GM21723 (cell line): Measurements from ENCODE around the gene RBM6.
"Not testable (repeated sequence)": the region's sequence is repeated elsewhere in the genome, so short reads cannot be mapped to it uniquely, and the experiment has no call there.

Source experiments
- ATAC-seq: cut with Tn5 transposase; IDR thresholded peaks from one replicate; pipeline ENCODE4 v1.9.1; 2021; ENCODE audit warnings: mild to moderate bottlenecking, moderate library complexity; ENCODE audit not compliant: unreplicated experiment

The RBM6 gene

DNA sequence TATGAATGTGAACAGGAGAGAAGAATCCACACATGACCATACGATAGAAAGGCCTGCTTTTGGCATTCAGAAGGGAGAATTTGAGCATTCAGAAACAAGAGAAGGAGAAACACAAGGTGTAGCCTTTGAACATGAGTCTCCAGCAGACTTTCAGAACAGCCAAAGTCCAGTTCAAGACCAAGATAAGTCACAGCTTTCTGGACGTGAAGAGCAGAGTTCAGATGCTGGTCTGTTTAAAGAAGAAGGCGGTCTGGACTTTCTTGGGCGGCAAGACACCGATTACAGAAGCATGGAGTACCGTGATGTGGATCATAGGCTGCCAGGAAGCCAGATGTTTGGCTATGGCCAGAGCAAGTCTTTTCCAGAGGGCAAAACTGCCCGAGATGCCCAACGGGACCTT is 28.4 kb downstream of the RBM6 start:
- ATAC-seq: no peak

DNA sequence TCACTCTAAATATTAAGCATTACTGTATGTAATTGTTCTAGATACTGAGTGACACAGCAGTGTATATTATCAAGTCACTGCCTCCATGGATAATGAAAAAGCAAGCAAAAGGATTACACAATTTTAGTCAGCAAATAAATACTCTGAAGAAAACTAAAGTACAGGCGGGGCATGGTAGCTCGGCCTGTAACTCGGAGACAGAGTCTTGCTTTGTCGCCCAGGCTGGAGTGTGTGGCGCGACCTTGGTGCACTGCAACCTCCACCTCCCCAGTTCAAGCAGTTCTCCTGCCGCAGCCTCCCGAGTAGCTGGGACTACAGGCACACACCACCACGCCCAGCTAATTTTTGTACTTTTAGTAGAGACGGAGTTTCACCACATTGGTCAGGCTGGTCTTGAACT is 32.7 kb downstream of the RBM6 start:
- ATAC-seq: no peak

DNA sequence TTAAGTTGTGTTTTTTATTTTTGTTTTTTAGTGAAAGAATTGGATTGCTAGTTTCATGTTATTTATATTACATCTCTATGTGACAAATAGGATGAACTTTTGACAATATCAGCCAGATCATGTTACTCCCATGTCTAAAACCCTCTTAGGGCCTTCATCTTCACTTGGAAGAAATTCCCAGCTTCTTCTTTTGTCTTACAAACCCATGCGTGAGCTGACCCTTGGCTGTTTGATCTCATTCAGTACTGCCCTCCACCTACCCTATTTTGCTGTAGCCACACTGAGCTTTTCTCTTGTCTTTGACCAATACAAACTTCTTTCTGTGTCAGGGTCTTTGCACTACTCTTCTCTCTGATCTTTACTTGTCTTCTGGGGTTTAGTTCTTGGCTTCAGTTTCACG is 37.0 kb downstream of the RBM6 start:
- no peak for ATAC-seq

DNA sequence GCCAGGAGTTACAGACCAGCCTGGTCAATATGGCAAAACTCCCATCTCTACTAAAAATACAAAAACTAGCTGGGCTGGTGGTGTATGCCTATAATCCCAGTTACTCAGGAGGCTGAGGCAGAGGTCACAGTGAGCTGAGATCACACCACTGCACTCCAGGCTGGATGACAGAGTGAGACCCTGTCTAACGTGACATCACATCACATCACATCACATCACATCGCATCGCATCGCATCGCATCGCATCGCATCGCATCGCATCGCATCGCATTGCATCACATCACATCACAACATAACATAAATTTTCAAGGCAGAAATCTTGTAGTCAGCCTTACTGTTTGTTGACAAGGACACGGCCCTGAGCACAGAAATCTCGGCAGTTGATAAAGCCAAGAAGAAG is 44.4 kb downstream of the RBM6 start:
- no peak for ATAC-seq

DNA sequence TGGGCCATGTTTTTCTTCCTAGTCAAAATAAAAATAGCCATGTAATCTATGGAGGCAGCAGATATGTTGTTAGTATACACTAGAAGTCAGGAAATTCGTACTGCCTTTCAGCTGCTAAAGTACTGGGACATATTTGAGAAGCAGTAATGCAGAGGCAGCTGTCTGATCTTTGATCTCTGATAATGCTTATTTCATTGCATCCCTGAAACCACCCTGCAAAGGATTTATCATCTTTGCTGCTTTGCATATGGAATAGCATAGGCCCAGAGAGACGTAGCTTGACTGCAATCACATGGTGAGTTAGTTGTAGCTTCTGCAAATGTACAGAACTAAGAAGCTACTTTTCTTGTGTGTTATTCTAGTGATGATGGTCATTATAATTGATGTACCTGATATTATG is 52.4 kb downstream of the RBM6 start:
- ATAC-seq: no peak

DNA sequence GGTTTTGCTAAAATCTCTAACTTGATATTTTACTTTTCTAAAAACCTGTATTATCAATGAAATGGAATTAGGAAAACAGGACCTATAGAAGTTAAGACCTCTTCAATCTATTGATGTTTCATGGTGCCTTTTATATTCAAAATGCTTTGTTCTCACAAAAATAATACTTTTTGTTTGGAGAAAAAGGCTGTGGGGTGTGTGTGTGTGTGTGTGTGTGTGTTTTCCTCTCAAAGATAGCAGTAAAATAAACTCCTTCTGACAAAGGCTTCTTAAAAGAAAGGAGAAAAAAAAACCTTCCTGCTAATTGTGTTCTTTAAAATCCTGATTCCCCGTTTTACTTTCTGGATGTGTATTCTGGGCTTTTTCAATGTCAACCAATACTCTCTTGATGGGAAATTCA is 54.5 kb downstream of the RBM6 start:
- no peak for ATAC-seq

DNA sequence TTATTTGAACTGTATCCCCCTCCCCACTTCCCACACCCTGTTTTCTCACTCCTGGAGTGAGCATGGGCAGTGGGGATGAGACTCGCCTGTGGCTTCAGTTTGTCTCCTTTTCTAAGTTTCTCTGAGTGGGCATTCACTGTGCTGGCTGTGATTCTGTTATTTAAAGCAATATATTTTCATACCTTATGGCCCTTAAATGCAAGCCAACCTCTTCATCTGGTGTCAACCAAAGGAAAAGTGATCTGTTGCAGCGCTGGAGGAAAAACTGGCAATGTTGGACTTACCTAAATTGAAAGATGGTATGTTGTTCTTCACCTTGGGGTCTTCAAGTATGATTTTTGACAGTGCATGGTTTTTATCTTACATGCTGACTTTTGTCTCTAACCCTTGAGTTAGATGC is 56.1 kb downstream of the RBM6 start:
- ATAC-seq: no peak

DNA sequence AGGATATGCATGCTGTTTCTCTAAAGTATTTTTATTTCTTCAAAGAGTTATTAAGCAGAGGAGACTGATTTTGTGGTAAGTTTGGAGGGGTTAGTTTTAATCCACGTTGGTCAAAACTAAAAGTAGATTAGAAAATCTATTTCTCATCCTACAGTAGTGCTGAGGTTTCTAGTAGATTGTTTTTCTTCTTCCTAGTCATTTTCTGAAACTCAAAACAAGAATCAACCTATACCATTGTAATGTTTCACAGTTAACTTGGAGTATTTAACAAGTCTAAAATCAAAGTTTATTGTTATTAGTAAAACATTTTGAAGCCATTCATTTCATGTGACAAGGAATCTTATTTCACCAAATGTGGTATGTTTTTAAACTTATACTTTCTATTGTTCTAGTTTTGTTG is 57.9 kb downstream of the RBM6 start:
- no peak for ATAC-seq

DNA sequence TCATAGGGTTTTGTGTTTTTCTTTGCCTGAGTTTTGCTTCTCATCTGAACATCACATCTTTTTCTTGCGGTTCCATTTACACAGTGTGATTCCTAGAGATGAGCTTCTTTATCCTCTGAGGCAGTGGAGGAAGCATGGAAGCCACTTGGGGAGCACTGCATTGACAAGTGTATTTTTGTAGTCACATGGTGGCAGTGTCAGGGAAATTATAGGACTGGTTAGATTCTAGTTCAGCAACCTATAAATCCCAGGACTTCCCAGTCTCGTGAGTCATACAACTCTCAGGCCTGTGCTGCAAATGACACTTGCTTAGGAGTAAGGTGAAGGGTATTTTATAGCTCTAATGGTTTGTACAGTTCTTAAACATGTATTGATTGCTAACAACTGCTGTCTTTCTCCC is 58.4 kb downstream of the RBM6 start:
- no peak for ATAC-seq

DNA sequence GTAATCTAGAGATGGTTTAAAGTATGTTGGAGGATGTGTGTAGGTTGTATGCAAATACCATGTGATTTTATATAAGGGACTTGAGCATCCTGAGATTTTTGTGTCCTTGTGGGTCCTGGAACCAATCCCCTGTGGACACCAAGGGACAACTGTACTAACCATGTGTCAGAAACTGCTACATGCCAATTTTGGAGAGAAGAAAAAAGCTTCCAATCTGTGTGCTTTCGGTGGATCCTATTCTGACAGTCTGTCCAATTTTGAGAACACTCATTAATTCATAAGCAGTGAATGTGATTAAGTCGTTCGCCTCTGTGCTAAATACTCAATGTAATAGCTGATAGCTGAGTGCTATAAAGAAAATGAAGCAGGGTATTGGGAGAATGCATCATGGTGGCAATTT is 61.6 kb downstream of the RBM6 start:
- ATAC-seq: no peak

DNA sequence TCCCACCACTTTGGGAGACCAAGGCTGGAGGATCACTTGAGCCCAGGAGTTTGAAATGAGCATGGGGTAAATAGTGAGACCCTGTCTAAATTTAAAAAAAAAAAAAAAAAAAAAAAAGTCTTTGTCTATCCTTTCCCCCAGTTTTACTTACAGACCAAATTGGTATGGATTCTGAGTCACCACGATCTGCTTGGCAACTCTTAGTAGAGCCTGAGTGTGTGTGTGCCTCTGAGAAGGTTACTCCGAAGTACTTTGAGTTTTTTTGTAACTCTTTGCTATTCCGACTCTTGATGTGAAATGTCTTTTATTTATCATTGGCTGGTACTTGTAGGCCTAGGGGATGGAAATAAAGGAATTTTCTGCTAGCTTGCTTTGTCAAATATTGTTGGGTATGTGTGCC is 63.3 kb downstream of the RBM6 start:
- no peak for ATAC-seq

DNA sequence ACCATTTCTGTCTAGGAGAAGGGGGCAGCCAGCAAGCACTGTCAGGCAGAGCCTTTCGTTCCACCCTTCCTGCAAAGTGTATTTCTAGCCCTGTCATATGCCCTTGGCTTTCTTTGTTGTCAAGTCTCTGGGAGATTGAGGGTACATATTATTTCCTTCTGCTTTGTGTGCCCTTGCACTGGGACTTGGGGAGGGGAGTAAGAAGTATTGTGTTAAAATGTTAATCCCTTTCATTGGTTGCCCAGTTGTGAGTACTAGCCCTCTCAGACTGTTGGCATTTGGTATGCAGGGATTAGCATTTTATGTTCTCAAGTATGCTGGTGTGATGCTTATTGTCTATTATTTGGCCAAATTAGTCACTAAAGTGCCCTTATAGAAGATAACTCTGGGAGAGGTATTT is 63.9 kb downstream of the RBM6 start:
- no peak for ATAC-seq

DNA sequence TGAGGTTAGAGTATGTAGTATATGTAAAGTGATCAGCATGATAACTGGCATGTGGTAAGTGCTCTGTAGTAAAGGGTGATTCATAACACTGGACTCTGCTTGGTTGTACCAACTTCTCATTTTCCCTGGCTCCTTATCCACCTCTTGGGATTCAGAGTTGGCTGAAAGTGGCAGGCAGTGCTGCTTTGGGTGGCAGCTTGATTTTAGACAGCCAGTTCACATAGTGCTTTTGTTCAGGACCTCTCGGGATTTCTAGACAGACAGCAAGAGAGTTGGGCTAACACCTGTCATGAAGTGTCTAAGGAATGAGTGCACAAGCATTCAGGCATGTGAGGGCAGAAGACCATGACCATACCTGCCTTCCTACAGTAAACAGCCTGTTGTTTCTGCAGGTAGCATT is 69.0 kb downstream of the RBM6 start:
- ATAC-seq: no peak

DNA sequence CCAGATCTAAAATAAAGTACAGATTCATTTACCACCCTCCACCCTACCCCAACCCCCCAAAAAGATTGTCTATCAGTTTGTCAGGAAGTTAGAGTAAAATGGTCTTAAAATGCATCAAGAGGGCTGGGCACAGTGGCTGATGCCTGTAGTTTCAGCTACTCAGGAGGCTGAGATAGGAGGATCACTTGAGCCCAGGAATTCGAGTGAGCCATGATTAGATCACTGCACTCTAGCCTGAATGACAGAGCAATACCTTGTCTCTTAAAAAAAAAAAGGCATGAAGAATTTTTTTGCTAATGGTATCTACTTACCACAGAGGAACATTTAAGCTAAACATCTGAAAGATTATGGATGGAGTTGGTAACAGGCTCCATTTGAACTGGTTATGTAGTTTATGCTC is 71.0 kb downstream of the RBM6 start:
- no peak for ATAC-seq

DNA sequence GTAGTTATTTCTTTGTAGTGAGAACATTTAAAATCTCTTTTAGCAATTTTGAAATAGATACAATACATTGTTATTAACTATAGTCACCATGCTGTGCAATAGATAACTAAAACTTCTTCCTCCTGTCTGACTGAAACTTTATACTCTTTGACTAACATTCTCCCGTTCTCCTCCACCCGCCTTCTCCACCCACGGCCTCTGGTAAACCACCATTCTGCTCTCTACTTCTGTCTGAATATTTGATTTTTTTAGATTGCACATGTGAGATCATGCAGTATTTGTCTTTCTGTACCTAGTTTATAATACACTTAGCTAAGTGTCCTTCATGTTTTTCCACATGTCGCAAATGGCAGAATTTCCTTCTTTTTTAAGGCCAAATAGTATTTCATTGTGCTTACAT is 76.0 kb downstream of the RBM6 start:
- ATAC-seq: no peak

DNA sequence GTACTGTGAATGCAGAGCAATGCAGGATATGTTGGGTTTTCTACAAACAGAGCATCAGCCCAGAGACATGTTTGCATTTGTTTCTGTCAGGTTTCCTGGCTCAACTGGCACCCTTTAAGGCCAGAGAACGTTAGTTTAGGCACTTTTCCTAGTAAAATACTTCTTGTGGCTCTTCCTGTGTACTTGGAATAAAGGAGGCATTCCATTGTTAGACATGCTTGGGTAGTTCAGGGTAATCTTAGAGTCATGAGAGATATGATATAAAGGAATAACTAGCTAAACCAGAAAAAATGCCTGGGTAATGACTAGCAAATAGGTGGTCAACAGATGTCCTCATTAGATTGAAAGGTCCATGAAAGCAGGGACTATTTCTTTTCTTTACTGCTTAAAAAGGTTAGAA is 88.4 kb downstream of the RBM6 start:
- no peak for ATAC-seq

DNA sequence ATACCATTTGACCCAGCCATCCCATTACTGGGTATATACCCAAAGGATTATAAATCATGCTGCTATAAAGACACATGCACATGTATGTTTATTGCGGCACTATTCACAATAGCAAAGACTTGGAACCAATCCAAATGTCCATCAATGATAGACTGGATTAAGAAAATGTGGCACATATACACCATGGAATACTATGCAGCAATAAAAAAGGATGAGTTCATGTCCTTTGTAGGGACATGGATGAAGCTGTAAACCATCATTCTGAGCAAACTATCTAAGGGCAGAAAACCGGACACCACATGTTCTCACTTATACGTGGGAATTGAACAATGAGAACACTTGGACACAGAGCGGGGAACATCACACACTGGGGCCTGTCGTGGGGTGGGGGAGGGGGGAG is 91.3 kb downstream of the RBM6 start:
- ATAC-seq: not testable (repeated sequence)

DNA sequence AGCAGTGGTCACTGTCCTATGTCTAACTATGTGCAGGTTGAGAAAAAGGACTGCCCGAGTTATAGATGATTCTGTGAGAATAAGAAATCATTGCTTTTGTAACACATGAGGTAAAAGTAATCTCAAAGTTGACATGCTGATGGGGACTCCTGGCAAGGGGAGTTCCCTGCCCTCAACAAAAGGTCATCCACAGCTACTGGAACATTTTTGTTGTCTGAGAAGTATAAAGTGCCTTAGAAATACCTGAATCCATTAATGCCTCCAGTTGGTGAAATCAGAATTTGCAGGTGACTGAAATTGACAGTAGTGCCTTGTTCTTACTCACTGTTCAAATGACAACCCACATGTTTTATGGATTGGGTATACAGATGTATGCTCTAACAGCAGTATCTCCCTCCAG is 105.0 kb downstream of the RBM6 start:
- no peak for ATAC-seq

DNA sequence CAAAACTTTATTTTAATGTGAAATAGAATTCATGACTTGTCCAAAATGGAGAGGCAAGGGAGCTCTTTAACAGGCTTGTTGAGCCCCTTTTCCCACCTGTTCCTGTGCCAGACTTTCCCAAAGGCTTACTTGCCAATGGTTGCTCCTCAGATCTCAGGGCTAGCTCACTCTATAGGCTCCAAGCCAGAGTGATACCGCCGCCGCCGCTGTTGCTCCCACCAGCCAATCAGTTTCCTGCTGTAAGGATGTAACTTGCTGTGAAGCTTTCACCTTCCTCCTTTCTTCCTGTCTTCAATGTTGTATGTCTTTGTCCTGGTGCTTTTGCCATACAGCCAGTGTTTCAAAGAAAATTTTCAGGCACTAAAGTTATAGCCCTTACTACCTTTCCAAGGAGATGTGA is 107.5 kb downstream of the RBM6 start:
- ATAC-seq: no peak

DNA sequence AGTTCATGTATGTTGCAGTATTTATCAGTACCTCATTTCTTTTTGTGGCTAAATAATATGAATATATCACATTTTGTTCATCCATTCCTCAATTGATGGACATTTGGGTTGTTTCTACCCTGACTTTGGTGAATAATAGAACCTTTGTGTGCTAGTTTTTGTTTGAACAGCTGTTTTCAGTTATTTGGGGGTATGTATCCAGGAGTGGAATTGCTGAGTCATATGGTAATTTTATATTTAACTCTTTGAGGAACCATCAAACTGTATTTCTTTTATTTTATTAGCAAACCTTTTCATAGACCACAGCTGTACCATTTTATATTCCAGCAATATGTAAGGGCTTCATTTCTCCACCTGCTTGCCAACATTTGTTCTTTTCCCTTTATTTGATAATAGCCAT is 110.4 kb downstream of the RBM6 start:
- ATAC-seq: no peak

DNA sequence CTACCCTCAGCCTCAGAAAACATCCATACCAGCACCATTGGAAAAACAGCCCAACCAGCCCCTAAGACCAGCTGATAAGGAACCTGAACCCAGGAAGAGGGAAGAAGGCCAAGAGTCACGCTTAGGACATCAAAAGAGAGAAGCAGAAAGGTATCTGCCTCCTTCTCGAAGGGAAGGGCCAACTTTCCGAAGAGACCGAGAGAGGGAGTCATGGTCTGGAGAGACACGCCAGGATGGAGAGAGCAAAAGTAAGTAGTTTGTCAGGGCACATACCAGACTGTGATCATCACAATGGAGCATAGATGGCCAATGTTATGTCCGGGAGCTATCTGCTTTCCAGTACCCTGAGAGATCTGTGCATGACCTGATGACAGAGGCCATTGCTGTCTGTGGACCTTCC is 117.8 kb downstream of the RBM6 start:
- no peak for ATAC-seq

DNA sequence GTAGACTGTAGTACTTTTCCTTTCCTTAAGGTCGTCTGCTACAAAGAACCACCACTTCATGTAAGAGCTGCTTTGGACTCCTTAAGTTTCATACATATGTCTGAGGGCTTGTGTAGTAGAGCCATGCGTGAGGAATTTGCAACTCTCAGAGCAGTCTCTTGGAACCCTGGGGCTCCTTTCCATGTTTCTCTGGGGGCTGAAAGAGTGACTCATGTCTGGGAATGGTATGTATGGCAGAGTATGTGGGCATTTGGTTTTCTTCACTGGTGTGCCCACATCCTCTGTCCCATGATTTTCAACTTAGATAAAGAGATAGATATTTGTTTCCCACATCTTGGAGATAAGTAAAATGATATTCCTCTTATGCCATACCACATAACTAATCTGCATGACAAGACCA is 128.2 kb downstream of the RBM6 start:
- no peak for ATAC-seq

DNA sequence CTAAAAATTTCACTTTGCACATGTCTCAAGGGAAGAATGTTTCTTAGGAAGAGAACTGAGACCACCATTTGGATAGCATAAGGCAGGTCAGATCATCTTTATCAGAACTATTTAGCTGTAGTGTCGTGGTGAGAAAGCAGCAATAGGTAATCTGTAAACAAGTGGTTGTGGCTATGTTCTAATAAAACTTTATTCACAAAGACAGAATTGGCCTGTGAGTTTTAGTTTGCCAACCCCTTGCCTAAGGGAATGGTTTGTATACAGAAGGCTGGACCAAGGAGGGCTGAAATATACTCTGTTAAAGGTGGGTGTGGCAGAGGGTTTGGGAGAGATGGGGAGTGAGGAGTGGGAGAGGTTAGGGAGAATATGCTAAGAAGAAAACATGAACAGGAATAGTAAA is 138.1 kb downstream of the RBM6 start:
- no peak for ATAC-seq

DNA sequence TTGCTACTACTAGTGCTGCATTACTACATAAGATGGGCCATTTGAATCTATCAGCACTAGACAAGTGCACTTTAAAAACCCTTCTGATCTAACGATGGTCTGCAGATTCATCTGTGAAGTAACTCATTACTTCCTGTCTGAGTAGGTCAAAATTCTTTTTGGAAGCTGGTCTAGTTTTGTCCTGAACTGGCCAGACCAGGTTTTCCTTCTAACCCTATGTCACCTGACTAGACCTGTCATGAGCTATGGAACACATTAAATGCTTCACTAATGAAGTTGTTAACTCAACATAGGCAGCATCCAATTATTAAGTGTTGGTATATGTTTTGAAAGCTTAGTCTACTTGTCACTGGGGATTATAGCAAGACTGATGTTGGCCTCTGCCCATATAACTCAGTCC is 138.7 kb downstream of the RBM6 start:
- no peak for ATAC-seq
